AG04449 (cell line): ENCODE results near the gene JMJD6.

Experiments used
- CTCF ChIA-PET: fragments of 350-600 bp; formaldehyde crosslinking; extraction: SDS; loops from one replicate; lab custom pipeline; 2021; ENCODE audit warnings: antibody characterized with exemption; lab: Yijun Ruan, JAX
- POLR2A ChIA-PET: fragments of 400-600, 350-600 bp; formaldehyde crosslinking; extraction: SDS; loops from one replicate; lab custom pipeline; 2020; ENCODE audit warnings: antibody characterized with exemption, inconsistent platforms; lab: Yijun Ruan, JAX
- DNase-seq: peaks from one replicate; pipeline ENCODE4 v3.0.0-alpha.2; 2010; ENCODE audit warnings: low read depth, low spot score
- H3K4me3 ChIP-seq: 2 replicates; pipeline ENCODE4 v1.5.1; 2011; ENCODE audit warnings: low read depth, mild to moderate bottlenecking, control low read depth, low read length
- TF ChIP-seq, protein P1 (sequence below): IDR thresholded peaks from one replicate; pipeline ENCODE4 v1.5.1; 2011; ENCODE audit warnings: mild to moderate bottlenecking, moderate library complexity, low read length, control low read depth, inconsistent platforms; ENCODE audit not compliant: insufficient read depth; ENCODE audit errors: missing control alignments

The JMJD6 gene

DNA sequence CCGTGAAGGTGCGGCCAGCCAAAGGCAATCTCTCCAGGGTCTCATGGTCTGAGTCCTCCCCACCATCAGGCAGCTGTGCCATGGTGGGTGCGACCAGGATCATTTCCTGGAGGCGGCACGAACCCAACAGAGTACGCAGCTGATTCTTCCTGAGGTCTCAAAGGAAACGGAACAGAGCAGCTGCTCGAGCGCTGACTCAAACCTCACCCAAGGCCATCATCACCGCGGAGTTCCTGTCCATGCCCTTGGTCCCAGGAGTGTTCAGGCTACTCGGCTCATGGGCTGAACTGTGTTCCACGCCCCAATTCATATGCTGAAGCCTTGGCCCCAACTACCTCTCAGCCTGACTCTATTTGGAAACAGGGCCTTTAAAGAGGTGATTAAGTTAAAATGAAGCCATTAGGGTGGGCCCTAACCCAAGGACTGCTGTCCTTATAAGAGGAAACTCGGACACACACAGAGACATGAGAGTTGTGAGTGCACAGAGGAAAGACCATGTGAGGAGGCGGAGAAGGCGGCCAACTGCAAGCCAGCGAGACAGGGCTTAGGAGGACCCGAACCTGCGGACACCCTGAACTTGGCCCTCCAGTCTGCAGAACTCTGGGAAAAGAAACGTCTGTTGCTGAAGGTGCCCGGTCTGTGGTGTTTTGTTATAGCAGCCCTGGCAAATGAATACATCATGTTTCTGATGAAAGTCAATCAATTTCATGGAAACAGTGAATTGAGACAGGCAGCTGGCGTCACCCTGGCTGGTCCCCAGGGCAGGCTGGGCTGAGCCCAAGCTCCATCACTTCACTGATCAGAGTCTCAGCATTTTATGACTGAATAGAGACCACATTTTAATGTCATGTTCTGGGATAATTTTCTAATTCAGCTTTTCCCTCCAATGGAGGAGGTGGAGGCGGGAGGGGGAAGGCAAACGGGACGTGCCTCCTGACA, 29.4 kb downstream of the JMJD6 start:
- no peak for DNase-seq
- CTCF ChIA-PET = interaction anchor here (0.5 to 3.7 kb wide), 7 partner anchors 11 to 1457 kb away, joined by 3 to 20 read pairs (median 4); no protein-coding TSS in a partner anchor
- POLR2A ChIA-PET = interaction anchor here (1.2 kb wide), 1 partner anchor 12 kb away, joined by 5 read pairs; no protein-coding TSS in a partner anchor
- H3K4me3 ChIP-seq = no peak overlapping the region
- TF ChIP-seq, protein P1, sequence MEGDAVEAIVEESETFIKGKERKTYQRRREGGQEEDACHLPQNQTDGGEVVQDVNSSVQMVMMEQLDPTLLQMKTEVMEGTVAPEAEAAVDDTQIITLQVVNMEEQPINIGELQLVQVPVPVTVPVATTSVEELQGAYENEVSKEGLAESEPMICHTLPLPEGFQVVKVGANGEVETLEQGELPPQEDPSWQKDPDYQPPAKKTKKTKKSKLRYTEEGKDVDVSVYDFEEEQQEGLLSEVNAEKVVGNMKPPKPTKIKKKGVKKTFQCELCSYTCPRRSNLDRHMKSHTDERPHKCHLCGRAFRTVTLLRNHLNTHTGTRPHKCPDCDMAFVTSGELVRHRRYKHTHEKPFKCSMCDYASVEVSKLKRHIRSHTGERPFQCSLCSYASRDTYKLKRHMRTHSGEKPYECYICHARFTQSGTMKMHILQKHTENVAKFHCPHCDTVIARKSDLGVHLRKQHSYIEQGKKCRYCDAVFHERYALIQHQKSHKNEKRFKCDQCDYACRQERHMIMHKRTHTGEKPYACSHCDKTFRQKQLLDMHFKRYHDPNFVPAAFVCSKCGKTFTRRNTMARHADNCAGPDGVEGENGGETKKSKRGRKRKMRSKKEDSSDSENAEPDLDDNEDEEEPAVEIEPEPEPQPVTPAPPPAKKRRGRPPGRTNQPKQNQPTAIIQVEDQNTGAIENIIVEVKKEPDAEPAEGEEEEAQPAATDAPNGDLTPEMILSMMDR = no peak

DNA sequence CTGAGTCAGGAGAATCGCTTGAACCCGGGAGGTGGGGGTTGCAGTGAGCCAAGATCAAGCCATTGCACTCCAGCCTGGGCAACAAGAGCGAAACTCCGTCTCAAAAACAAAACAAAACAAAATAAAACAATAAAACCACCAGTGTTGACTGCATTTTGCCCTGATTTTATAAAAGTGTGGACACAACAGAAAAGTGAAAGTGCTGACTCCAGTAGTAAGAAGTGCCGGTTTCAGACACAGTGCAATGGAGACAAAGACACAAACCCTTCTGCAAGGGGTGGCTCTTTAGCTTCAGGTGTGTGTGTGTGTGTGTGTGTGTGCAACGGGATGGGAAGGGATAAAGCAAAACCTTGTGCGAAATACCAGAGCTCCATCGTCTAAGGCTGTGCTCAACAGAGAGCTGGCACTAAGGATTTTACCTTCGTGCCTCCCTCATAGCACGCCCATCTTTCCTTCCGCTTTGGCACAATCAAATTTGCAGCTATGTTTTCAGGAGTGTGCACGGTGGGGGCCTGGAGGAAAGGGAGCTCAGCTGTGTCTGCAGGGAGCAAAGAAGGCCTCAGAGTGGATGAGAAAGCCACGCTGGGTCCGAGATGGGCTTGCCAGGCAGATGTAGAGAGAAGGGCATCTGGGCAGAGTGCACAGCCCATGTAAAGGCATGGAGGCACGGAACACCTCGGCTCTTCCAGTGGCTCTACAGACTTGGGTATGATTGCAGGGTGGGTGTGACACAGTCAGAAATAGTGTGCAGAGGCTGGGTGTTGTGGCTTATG, 31.2 kb downstream of the JMJD6 start:
- no peak overlapping the region for H3K4me3 ChIP-seq
- TF ChIP-seq, protein P1 = no peak
- CTCF ChIA-PET = interaction anchor here (1.2 to 3.7 kb wide), 6 partner anchors 14 to 188 kb away, joined by 3 to 20 read pairs (median 4); no protein-coding TSS in a partner anchor
- DNase-seq = no peak
- POLR2A ChIA-PET = interaction anchor here (1.4 kb wide), 1 partner anchor 23 kb away, joined by 3 read pairs; no protein-coding TSS in a partner anchor

DNA sequence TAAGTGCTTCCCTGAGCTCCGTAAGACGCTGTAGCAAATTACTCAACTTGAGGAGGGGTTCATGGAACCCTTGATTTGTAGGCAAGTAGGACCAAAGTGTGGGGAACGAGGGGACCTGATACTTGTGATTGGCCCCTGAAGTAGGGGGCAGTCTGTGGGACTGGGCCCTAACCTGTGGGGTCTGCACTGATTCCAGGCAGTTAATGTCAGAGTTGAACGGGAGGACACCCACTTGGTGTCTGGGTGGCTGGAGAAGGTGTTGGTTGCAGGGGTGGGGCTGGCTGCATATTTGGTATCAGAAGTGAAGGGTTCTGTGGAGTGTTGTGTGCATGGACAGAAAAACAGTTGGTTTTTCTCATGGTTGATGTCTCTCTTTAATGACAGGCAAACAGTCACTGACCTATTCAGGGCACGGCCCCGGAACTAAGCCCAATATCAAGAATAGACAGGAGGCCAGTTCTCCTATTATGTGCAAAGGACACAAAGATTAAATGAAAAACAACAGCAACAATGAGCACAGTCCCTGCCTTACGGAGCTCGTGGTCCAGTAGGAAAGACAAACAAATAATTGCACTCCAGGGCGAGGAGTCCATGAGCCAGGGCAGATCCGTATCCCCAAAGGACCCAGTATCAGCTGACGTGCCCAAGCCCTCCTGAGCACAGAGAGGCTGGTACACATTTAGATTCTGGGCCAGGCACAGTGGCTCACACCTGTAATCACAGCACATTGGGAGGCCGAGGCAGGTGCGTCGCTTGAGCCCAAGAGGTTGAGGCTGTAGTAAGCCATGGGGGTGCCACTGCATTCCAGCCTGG, 34.8 kb downstream of the JMJD6 start:
- POLR2A ChIA-PET = no interaction called here
- no peak for DNase-seq
- H3K4me3 ChIP-seq = no peak overlapping the region
- TF ChIP-seq, protein P1 = no peak
- CTCF ChIA-PET = interaction anchor here (0.8 to 3.6 kb wide), 4 partner anchors 10 to 233 kb away, joined by 3 to 18 read pairs (median 10); no protein-coding TSS in a partner anchor

DNA sequence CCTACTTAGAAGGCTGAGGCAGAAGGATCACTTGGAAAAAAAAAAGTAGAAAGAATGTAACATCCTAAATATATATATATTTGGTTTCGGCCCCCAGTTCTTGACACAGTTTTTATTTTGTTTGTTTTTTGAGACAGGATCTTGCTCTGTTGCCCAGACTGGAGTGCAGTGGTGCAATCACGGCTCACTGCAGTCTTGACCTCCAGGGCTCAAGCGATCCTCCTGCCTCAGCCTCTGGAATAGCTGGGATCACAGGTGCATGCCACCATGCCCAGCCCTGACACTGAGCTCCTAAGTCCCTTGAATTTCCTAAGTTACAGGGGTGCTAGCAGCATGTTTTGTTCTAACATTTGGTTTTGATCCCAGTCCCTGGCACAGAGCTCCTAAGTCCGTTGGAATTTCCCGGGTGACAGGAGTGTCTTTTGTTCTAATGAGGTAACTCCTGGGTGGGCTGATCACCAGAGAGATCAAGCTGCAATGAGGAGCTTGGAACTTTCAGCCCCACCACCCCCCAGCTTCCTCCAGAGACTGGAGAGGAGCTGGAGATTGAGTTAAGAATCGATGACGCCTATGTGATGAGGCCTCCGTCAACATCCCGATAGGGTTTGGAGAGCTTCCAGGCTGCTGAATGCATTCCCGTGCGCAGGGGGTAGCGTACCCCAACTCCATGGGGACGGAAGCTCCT, 35.7 kb downstream of the JMJD6 start:
- ChIA-PET POLR2A (interaction anchor here (0.6 kb wide), 1 partner anchor 22 kb away, joined by 3 read pairs; no protein-coding TSS in a partner anchor), CTCF (interaction anchor here (0.8 to 2.3 kb wide), 4 partner anchors 10 to 232 kb away, joined by 3 to 11 read pairs (median 6); no protein-coding TSS in a partner anchor)
- TF ChIP-seq, protein P1 = no peak
- DNase-seq = no peak
- no peak overlapping the region for H3K4me3 ChIP-seq

DNA sequence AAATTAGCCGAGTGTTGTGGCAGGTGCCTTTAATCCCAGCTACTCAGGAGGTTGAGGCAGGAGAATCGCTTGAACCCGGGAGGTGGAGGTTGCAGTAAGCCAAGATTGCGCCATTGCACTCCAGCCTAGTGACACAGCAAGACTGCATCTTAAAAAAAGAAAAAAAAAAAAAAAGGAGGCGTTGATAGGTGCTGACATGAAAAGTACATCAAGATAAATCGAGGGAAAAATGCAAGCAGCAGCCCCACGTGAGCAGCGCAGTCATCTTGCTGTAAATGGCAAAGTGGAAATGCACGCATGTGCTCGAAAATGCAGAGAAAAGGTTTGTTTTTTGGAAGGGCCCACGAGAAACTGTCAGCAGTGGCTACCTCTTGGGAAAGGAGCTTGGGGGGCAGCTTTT, 36.5 kb downstream of the JMJD6 start:
- TF ChIP-seq, protein P1 = no peak
- POLR2A ChIA-PET = no interaction called here
- no peak for DNase-seq
- H3K4me3 ChIP-seq = no peak overlapping the region
- CTCF ChIA-PET = interaction anchor here (2.1 to 2.3 kb wide), 2 partner anchors 9 to 19 kb away, joined by 8 to 11 read pairs; no protein-coding TSS in a partner anchor
